GM10248 (cell line): ENCODE data around the gene RAD51B.
A peak's percentile ranks its signal among the peaks of the same experiment; 100 is the strongest.
"Not testable (repeated sequence)": the region's sequence is repeated elsewhere in the genome, so short reads cannot be mapped to it uniquely, and the experiment has no call there.

ENCODE experiments used
- CTCF ChIA-PET: fragments of 300-600 bp; sonication (Branson Sonifier 250); formaldehyde crosslinking; extraction: SDS; loops from one replicate; lab custom pipeline; 2021; ENCODE audit warnings: antibody characterized with exemption; lab: Yijun Ruan, JAX
- POLR2A ChIA-PET: fragments of 350-650 bp; sonication (Branson Sonifier 250); formaldehyde crosslinking; extraction: SDS; loops from one replicate; lab custom pipeline; 2020; ENCODE audit warnings: antibody characterized with exemption; lab: Yijun Ruan, JAX
- DNase-seq: peaks from one replicate; pipeline ENCODE4 v3.0.0; 2012; ENCODE audit errors: extremely low spot score
- CTCF ChIP-seq: IDR thresholded peaks from 2 replicates; pipeline ENCODE4 v1.5.1; 2012; ENCODE audit warnings: mild to moderate bottlenecking, low read depth; ENCODE audit errors: extremely low read depth, missing control alignments, control extremely low read depth

Gene RAD51B

GRCh38 chr14:68661226-68662225 lies 841.9 kb downstream of the RAD51B start:
- DNase-seq, result no peak
- CTCF ChIA-PET, result interaction anchor here (1.1 to 1.7 kb wide), 3 partner anchors 17 to 19 kb away, joined by 3 to 4 read pairs (median 3); no protein-coding TSS in a partner anchor
- no peak for TF ChIP-seq CTCF
- POLR2A ChIA-PET, result no interaction called here

GRCh38 chr14:68662392-68662791 lies 842.8 kb downstream of the RAD51B start:
- DNase-seq, result no peak
- ChIA-PET POLR2A (no interaction called here), CTCF (interaction anchor here (1.1 to 2.3 kb wide), 5 partner anchors 11 to 154 kb away, joined by 3 to 7 read pairs (median 5); no protein-coding TSS in a partner anchor)
- TF ChIP-seq CTCF, result no peak

GRCh38 chr14:68662826-68663225 lies 843.2 kb downstream of the RAD51B start:
- CTCF ChIA-PET, result interaction anchor here (1.1 to 3.5 kb wide), 8 partner anchors 10 to 154 kb away, joined by 3 to 16 read pairs (median 4); no protein-coding TSS in a partner anchor
- DNase-seq, POLR2A ChIA-PET: not testable (repeated sequence)

GRCh38 chr14:68663385-68664076 lies 844.0 kb downstream of the RAD51B start:
- peak; percentile 68 for DNase-seq
- no peak for TF ChIP-seq CTCF
- ChIA-PET CTCF (interaction anchor here (0.9 to 3.5 kb wide), 10 partner anchors 9 to 679 kb away, joined by 3 to 16 read pairs (median 4); no protein-coding TSS in a partner anchor), POLR2A (no interaction called here)

GRCh38 chr14:68664225-68664681 lies 844.7 kb downstream of the RAD51B start:
- no peak for TF ChIP-seq CTCF
- peak; percentile 41 for DNase-seq
- CTCF ChIA-PET, result interaction anchor here (0.8 to 3.5 kb wide), 10 partner anchors 13 to 680 kb away, joined by 3 to 16 read pairs (median 4); no protein-coding TSS in a partner anchor
- POLR2A ChIA-PET, result interaction anchor here (0.6 kb wide), 2 partner anchors 342 to 415 kb away, joined by 3 to 7 read pairs; no protein-coding TSS in a partner anchor

GRCh38 chr14:68665131-68665530 lies 845.6 kb downstream of the RAD51B start:
- ChIA-PET POLR2A (interaction anchor here (0.6 kb wide), 1 partner anchor 72 kb away, joined by 3 read pairs; no protein-coding TSS in a partner anchor), CTCF (interaction anchor here (0.9 to 3.5 kb wide), 8 partner anchors 11 to 721 kb away, joined by 3 to 16 read pairs (median 4); no protein-coding TSS in a partner anchor)
- DNase-seq, result no peak
- TF ChIP-seq CTCF, result no peak
